HCT116 (cell line): ENCODE measurements around the gene SCTR. TPM values are rescaled to one million over a fixed set of nuclear protein-coding genes. Genes with fewer than 3 reads are reported as not detected.

Source experiments
- ATAC-seq: fragments of 200-7000 bp; cut with Tn5 transposase; 2 replicates; pipeline ENCODE4 v1.9.1; 2020; ENCODE audit warnings: mild to moderate bottlenecking, moderate library complexity
- BruUV-seq: library from RNA; stranded (reverse); fragments of 400-500 nt; replicated peaks from 2 replicates; lab custom pipeline; 2021; lab: Mats Ljungman, UMichigan
- CTCF ChIA-PET: fragments of 300-600 bp; sonication (Branson Sonifier 250); formaldehyde crosslinking; loops from one replicate; lab custom pipeline; 2021; ENCODE audit warnings: antibody characterized with exemption; lab: Charles Lee
- POLR2A ChIA-PET: fragments of 300-600, 350-600 bp; sonication (Branson Sonifier 250); formaldehyde crosslinking; loops from one replicate; lab custom pipeline; 2021; ENCODE audit warnings: antibody characterized with exemption; lab: Charles Lee
- RAD21 ChIA-PET, 2 experiments: fragments of 300-600 bp; sonication (Branson Sonifier 250); formaldehyde crosslinking; loops; one replicate each; lab custom pipeline; 2023; ENCODE audit warnings: low total read pairs in 2 of 2; ENCODE audit not compliant: uncharacterized antibody in 2 of 2, unreplicated experiment in 2 of 2, low non-redundant PET in 1 of 2; lab: Charles Lee
- DNase-seq: peaks from one replicate; pipeline ENCODE4 v3.0.0-alpha.2; 2010; ENCODE audit warnings: low read depth, low spot score
- H2AFZ ChIP-seq: fragments of 200-600 bp; shearing (Covaris generic), sonication (generic); 2 replicates; pipeline ENCODE4 v1.6.1; 2017; ENCODE audit warnings: low read depth, mixed run types, mixed read lengths, antibody characterized with exemption, low read length; ENCODE audit not compliant: poor library complexity, severe bottlenecking
- H3K27ac ChIP-seq: 2 replicates; pipeline ENCODE4 v1.5.1; 2012; ENCODE audit warnings: low read depth, low read length
- H3K27me3 ChIP-seq: fragments of 200-600 bp; sonication (generic); 2 replicates; pipeline ENCODE4 v1.6.1; 2016; ENCODE audit warnings: mixed run types, low read length, mixed read lengths; ENCODE audit not compliant: insufficient read depth
- H3K36me3 ChIP-seq, 2 experiments: fragments of 200-500 bp in 1 of 2; fragments of 200-600 bp in 1 of 2; sonication (Bioruptor generic) in 1 of 2; sonication (generic) in 1 of 2; 2 replicates each; pipeline versions ENCODE4 v1.5.1 to v1.6.1; 2014 to 2016; ENCODE audit warnings: low read length in 2 of 2, inconsistent platforms in 1 of 2, mixed read lengths in 1 of 2, mixed run types in 1 of 2; ENCODE audit not compliant: insufficient read depth in 2 of 2, control insufficient read depth in 1 of 2
- H3K4me1 ChIP-seq, 2 experiments: fragments of 200-600 bp in 1 of 2; sonication (generic) in 1 of 2; 2 replicates each; pipeline versions ENCODE4 v1.5.1 to v1.6.1; 2012 to 2017; ENCODE audit warnings: low read length in 2 of 2, inconsistent platforms in 1 of 2, mild to moderate bottlenecking in 1 of 2, mixed read lengths in 1 of 2, mixed run types in 1 of 2, moderate library complexity in 1 of 2; ENCODE audit not compliant: insufficient read depth in 2 of 2, control insufficient read depth in 1 of 2
- H3K4me2 ChIP-seq: fragments of 200-600 bp; sonication (generic); 2 replicates; pipeline ENCODE4 v1.6.1; 2017; ENCODE audit warnings: mixed run types, low read length, mixed read lengths
- H3K4me3 ChIP-seq, 2 experiments: fragments of 200-600 bp in 1 of 2; sonication (generic) in 1 of 2; replicated peaks in 1 of 2; 2 replicates each; pipeline ENCODE4 v1.5.1; 2011 to 2016; ENCODE audit warnings: low read length in 2 of 2, control low read depth in 1 of 2, low read depth in 1 of 2, mild to moderate bottlenecking in 1 of 2, mixed read lengths in 1 of 2, mixed run types in 1 of 2
- H3K79me2 ChIP-seq: fragments of 200-600 bp; sonication (generic); 2 replicates; pipeline ENCODE4 v1.6.1; 2017; ENCODE audit warnings: mild to moderate bottlenecking, mixed run types, low read length, moderate library complexity, mixed read lengths; ENCODE audit not compliant: insufficient read depth
- H3K9ac ChIP-seq: fragments of 200-600 bp; sonication (generic); 2 replicates; pipeline ENCODE4 v1.6.1; 2016; ENCODE audit warnings: low read length, mixed read lengths
- H3K9me2 ChIP-seq: fragments of 200-600 bp; sonication (generic), shearing (Covaris generic); 2 replicates; pipeline ENCODE4 v1.6.1; 2017; ENCODE audit warnings: mixed run types, mild to moderate bottlenecking, moderate library complexity; ENCODE audit not compliant: insufficient read depth
- H3K9me3 ChIP-seq, 2 experiments: fragments of 200-500 bp in 1 of 2; fragments of 200-600 bp in 1 of 2; sonication (Bioruptor generic) in 1 of 2; sonication (generic) in 1 of 2; 2 replicates each; pipeline ENCODE4 v1.6.1; 2014 to 2017; ENCODE audit warnings: low read length in 2 of 2, mixed read lengths in 2 of 2, inconsistent platforms in 1 of 2, low read depth in 1 of 2, mild to moderate bottlenecking in 1 of 2, mixed run types in 1 of 2, moderate library complexity in 1 of 2; ENCODE audit not compliant: control insufficient read depth in 1 of 2, insufficient read depth in 1 of 2
- H4K20me1 ChIP-seq: fragments of 200-600 bp; sonication (generic), shearing (Covaris generic); 2 replicates; pipeline ENCODE4 v1.6.1; 2017; ENCODE audit warnings: mixed run types, mild to moderate bottlenecking, moderate library complexity; ENCODE audit not compliant: insufficient read depth
- ATF3 ChIP-seq: IDR thresholded peaks from 2 replicates; pipeline ENCODE4 v1.6.1; 2012
- CBX3 ChIP-seq: IDR thresholded peaks from 2 replicates; pipeline ENCODE4 v1.6.1; 2012; ENCODE audit warnings: low read depth
- CEBPB ChIP-seq: IDR thresholded peaks from 2 replicates; pipeline ENCODE4 v1.6.1; 2012; ENCODE audit warnings: low read depth
- EGR1 ChIP-seq: IDR thresholded peaks from 2 replicates; pipeline ENCODE4 v1.6.1; 2012; ENCODE audit warnings: low read depth
- ELF1 ChIP-seq: IDR thresholded peaks from 2 replicates; pipeline ENCODE4 v1.6.1; 2012; ENCODE audit warnings: low read depth, borderline replicate concordance
- EZH2phosphoT487 ChIP-seq: fragments of 200-600 bp; IDR thresholded peaks from 2 replicates; pipeline ENCODE4 v1.6.1; 2018; ENCODE audit warnings: antibody characterized with exemption, borderline replicate concordance
- FOSL1 ChIP-seq: IDR thresholded peaks from 2 replicates; pipeline ENCODE4 v1.6.1; 2012; ENCODE audit warnings: low read depth
- JUND ChIP-seq: IDR thresholded peaks from 2 replicates; pipeline ENCODE4 v1.6.1; 2012
- MAX ChIP-seq: IDR thresholded peaks from 2 replicates; pipeline ENCODE4 v1.6.1; 2012
- POLR2A ChIP-seq: IDR thresholded peaks from 2 replicates; pipeline ENCODE4 v1.7.0; 2011; ENCODE audit warnings: borderline replicate concordance; ENCODE audit not compliant: insufficient read depth, insufficient read length; ENCODE audit errors: extremely low read depth
- POLR2AphosphoS5 ChIP-seq: IDR thresholded peaks from 2 replicates; pipeline ENCODE4 v1.6.1; 2011; ENCODE audit warnings: mild to moderate bottlenecking, low read depth, low read length, moderate library complexity
- RAD21 ChIP-seq: IDR thresholded peaks from 2 replicates; pipeline ENCODE4 v1.6.1; 2012; ENCODE audit warnings: low read depth, mild to moderate bottlenecking
- SIN3A ChIP-seq: IDR thresholded peaks from 2 replicates; pipeline ENCODE4 v1.6.1; 2012; ENCODE audit warnings: low read depth
- SP1 ChIP-seq: IDR thresholded peaks from 2 replicates; pipeline ENCODE4 v1.6.1; 2012; ENCODE audit warnings: low read depth
- ZFX ChIP-seq: fragments of 450-650 bp; IDR thresholded peaks from 2 replicates; pipeline ENCODE4 v1.6.1; 2017
- ZNF274 ChIP-seq: fragments of 200-500 bp; sonication (Bioruptor generic); IDR thresholded peaks from 2 replicates; pipeline ENCODE4 v1.6.1; 2014; ENCODE audit warnings: mild to moderate bottlenecking, low read depth, low read length, inconsistent platforms
- intact Hi-C: fragments of 100-400 bp; cut with micrococcal nuclease; formaldehyde crosslinking; loops from 2 replicates; pipeline ENCODE4 v1.10.0; 2022
- total RNA-seq: library from RNA; stranded (reverse); gene quantifications from one replicate; pipeline ENCODE4 v1.2.1, GENCODE V29; 2021; ENCODE audit not compliant: unreplicated experiment

The SCTR gene
- total RNA-seq, 1 experiment from 2014 or later, result not detected

GRCh38 chr2:119546447-119546767, 22.1 kb upstream of the SCTR start:
- TF ChIP-seq SIN3A (no peak), SP1 (no peak), ELF1 (no peak), FOSL1 (no peak), EZH2phosphoT487 (no peak), EGR1 (no peak), CBX3 (no peak), ATF3 (no peak), POLR2AphosphoS5 (no peak), ZNF274 (no peak), POLR2A (no peak), CEBPB (no peak), RAD21 (no peak), MAX (no peak), JUND (no peak), ZFX (no peak)
- intact Hi-C loops, result no loop called here

More at GRCh38 chr2:119546447-119546767, 22.1 kb upstream of the SCTR start:
- no peak overlapping the region for H3K4me2 ChIP-seq
- no peaks in the 10 kb centered on the region for H3K36me3 ChIP-seq
- no peak for DNase-seq
- POLR2A ChIA-PET, result no interaction called here
- BruUV-seq, result no TSS peak
- H3K4me1 ChIP-seq, result peaks cover 0 to 10% of the 10 kb centered on the region in 2 experiments; a peak in 2 of 4 replicates
- ATAC-seq, result no peak
- no peak overlapping the region for H3K9ac ChIP-seq
- CTCF ChIA-PET, result no interaction called here
- H3K4me3 ChIP-seq, result no peak overlapping the region
- H2AFZ ChIP-seq, result no peak overlapping the region
- H4K20me1 ChIP-seq, result no peaks in the 10 kb centered on the region
- no peaks in the 10 kb centered on the region for H3K9me3 ChIP-seq
- no peaks in the 10 kb centered on the region for H3K79me2 ChIP-seq
- no peaks in the 10 kb centered on the region for H3K27me3 ChIP-seq
- no peak overlapping the region for H3K27ac ChIP-seq
- RAD21 ChIA-PET, result no interaction called here
- H3K9me2 ChIP-seq, result no peaks in the 10 kb centered on the region
